ENCODE measurements around the gene WDR62. TPM values are rescaled to one million over a fixed set of nuclear protein-coding genes. Genes with fewer than 3 reads are reported as not detected.
A peak's percentile ranks its signal among the peaks of the same experiment; 100 is the strongest.

Gene WDR62
- total and polyA plus RNA-seq, 9 donors: 0.18 to 1.0 (median 0.51) TPM

- Histone ChIP-seq H3K9me3 (no peaks in the 10 kb centered on the region), H3K4me1 (ENCODE audit: insufficient read depth) (peaks cover 4% of the 10 kb centered on the region), H3K27me3 (no peaks in the 10 kb centered on the region), H3K27ac (peak overlapping the region; percentile 27 to 50), H3K36me3 (no peaks in the 10 kb centered on the region), H3K4me3 (peak overlapping the region; percentile 29)
- WGBS, 3 donors: 1 to 2% (median 1%) methylated on average over 38 to 50 of the region's 50 CpGs
- intact Hi-C loops (cut with DNase I): loop anchor here in 1 of 4 donors (10.0 kb wide), 1 partner anchor 46 kb away; the partner anchor contains the start of genes THAP8 and WDR62
- DNase-seq: peak; percentile 66 to 83 (median 72)
- TF ChIP-seq CTCF (IDR thresholded peaks at IDR 0.05): peak in 1 of 3 donors; percentile 13
- no peak for TF ChIP-seq POLR2A (IDR thresholded peaks at IDR 0.05)
- no peak for TF ChIP-seq EP300 (IDR thresholded peaks at IDR 0.05)
Observed at GRCh38 chr19:36009220-36009619, 45.5 kb upstream of the WDR62 start.

GRCh38 chr19:36009633-36010379, 44.9 kb upstream of the WDR62 start:
- intact Hi-C loops (cut with DNase I): loop anchor here in 1 of 4 donors (10.0 kb wide), 1 partner anchor 45 kb away; the partner anchor contains the start of genes THAP8 and WDR62
- 38 to 49% (median 40%) methylated on average over 15 of the region's 15 CpGs for WGBS, 3 donors
- Histone ChIP-seq H3K4me3 (peak overlapping the region; percentile 29), H3K4me1 (ENCODE audit: insufficient read depth) (peaks cover 4% of the 10 kb centered on the region), H3K36me3 (no peaks in the 10 kb centered on the region), H3K27ac (peak overlapping the region; percentile 27 to 50), H3K9me3 (no peaks in the 10 kb centered on the region), H3K27me3 (no peaks in the 10 kb centered on the region)
- no peak for TF ChIP-seq EP300 (IDR thresholded peaks at IDR 0.05)
- no peak for TF ChIP-seq POLR2A (IDR thresholded peaks at IDR 0.05)
- TF ChIP-seq CTCF (IDR thresholded peaks at IDR 0.05): no peak
- DNase-seq: peak in 1 of 5 donors; percentile 45

- no peaks in the 10 kb centered on the region for H3K36me3 ChIP-seq
- H3K4me3 ChIP-seq: no peak overlapping the region
- intact Hi-C loops (cut with DNase I): no loop called here
- no peaks in the 10 kb centered on the region for H3K9me3 ChIP-seq
- DNase-seq: peak in 1 of 5 donors; percentile 46
- no peaks in the 10 kb centered on the region for H3K27me3 ChIP-seq
- no peak for TF ChIP-seq POLR2A (IDR thresholded peaks at IDR 0.05)
- no peak for TF ChIP-seq CTCF (IDR thresholded peaks at IDR 0.05)
- WGBS, 3 donors: 88 to 96% (median 89%) methylated on average over 7 to 11 of the region's 11 CpGs
- H3K4me1 ChIP-seq (ENCODE audit: insufficient read depth): peaks cover 4% of the 10 kb centered on the region
- H3K27ac ChIP-seq: no peak overlapping the region
Observed at GRCh38 chr19:36010402-36010801, 44.3 kb upstream of the WDR62 start.

- no peaks in the 10 kb centered on the region for H3K36me3 ChIP-seq
- no peaks in the 10 kb centered on the region for H3K27me3 ChIP-seq
- 21 to 28% (median 24%) methylated on average over 15 of the region's 15 CpGs for WGBS, 3 donors
- H3K4me1 ChIP-seq (ENCODE audit: insufficient read depth): peaks cover 2% of the 10 kb centered on the region
- no peak for TF ChIP-seq CTCF (IDR thresholded peaks at IDR 0.05)
- TF ChIP-seq POLR2A (IDR thresholded peaks at IDR 0.05): no peak
- TF ChIP-seq EP300 (IDR thresholded peaks at IDR 0.05): no peak
- peak in 2 of 5 donors; percentile 44 to 48 for DNase-seq
- no peaks in the 10 kb centered on the region for H3K9me3 ChIP-seq
- H3K4me3 ChIP-seq: peak overlapping the region; percentile 66
- H3K27ac ChIP-seq: peak overlapping the region; percentile 33 to 70
- intact Hi-C loops (cut with DNase I): no loop called here
Observed at GRCh38 chr19:36013280-36014011, 41.3 kb upstream of the WDR62 start.

Measured in ovary (tissue), 9 donors.